RWPE2 (cell line): Measurements from ENCODE around the gene CREB3L2.

Experiments used
- ATAC-seq: fragments of 200-7000 bp; cut with Tn5 transposase; 3 replicates; pipeline ENCODE4 v1.9.1; 2021; ENCODE audit warnings: low read depth
- DNase-seq: peaks from one replicate; pipeline ENCODE4 v3.0.0-alpha.2; 2020; ENCODE audit warnings: low spot score
- H3K27ac ChIP-seq: fragments of 450-650 bp; 2 replicates; pipeline ENCODE4 v1.5.1; 2017; ENCODE audit warnings: mild to moderate bottlenecking; ENCODE audit not compliant: poor library complexity, severe bottlenecking
- H3K27me3 ChIP-seq: fragments of 250-450 bp; sonication (Bioruptor Pico); 2 replicates; pipeline ENCODE4 v1.5.1; 2021; ENCODE audit warnings: mild to moderate bottlenecking, moderate library complexity; ENCODE audit not compliant: insufficient read depth, poor library complexity, severe bottlenecking
- H3K36me3 ChIP-seq: fragments of 250-450 bp; sonication (Bioruptor Pico); 2 replicates; pipeline ENCODE4 v1.5.1; 2020; ENCODE audit warnings: low read depth, mild to moderate bottlenecking, moderate library complexity
- H3K4me1 ChIP-seq: fragments of 250-450 bp; sonication (Bioruptor Pico); 2 replicates; pipeline ENCODE4 v1.5.1; 2021; ENCODE audit warnings: mild to moderate bottlenecking, moderate library complexity; ENCODE audit not compliant: insufficient read depth, poor library complexity, severe bottlenecking
- H3K4me3 ChIP-seq: fragments of 250-450 bp; sonication (Bioruptor Pico); 2 replicates; pipeline ENCODE4 v1.5.1; 2021; ENCODE audit warnings: mild to moderate bottlenecking, moderate library complexity; ENCODE audit not compliant: severe bottlenecking
- H3K9me3 ChIP-seq: fragments of 250-450 bp; sonication (Bioruptor Pico); 2 replicates; pipeline ENCODE4 v1.5.1; 2021; ENCODE audit warnings: mild to moderate bottlenecking, moderate library complexity; ENCODE audit not compliant: severe bottlenecking
- TF ChIP-seq, protein P1 (sequence below): fragments of 450-650 bp; IDR thresholded peaks from one replicate; pipeline ENCODE4 v1.5.1; 2017; ENCODE audit warnings: mild to moderate bottlenecking, moderate library complexity; ENCODE audit not compliant: poor library complexity, severe bottlenecking

Gene CREB3L2

GRCh38 chr7:138024343-138024691 lies 22.4 kb upstream of the CREB3L2 start:
- Histone ChIP-seq H3K36me3 (no peaks in the 10 kb centered on the region), H3K27ac (no peak overlapping the region), H3K27me3 (no peaks in the 10 kb centered on the region), H3K9me3 (no peaks in the 10 kb centered on the region), H3K4me3 (no peak overlapping the region), H3K4me1 (no peaks in the 10 kb centered on the region)
- ATAC-seq (no peak), DNase-seq (no peak)
- TF ChIP-seq, protein P1, sequence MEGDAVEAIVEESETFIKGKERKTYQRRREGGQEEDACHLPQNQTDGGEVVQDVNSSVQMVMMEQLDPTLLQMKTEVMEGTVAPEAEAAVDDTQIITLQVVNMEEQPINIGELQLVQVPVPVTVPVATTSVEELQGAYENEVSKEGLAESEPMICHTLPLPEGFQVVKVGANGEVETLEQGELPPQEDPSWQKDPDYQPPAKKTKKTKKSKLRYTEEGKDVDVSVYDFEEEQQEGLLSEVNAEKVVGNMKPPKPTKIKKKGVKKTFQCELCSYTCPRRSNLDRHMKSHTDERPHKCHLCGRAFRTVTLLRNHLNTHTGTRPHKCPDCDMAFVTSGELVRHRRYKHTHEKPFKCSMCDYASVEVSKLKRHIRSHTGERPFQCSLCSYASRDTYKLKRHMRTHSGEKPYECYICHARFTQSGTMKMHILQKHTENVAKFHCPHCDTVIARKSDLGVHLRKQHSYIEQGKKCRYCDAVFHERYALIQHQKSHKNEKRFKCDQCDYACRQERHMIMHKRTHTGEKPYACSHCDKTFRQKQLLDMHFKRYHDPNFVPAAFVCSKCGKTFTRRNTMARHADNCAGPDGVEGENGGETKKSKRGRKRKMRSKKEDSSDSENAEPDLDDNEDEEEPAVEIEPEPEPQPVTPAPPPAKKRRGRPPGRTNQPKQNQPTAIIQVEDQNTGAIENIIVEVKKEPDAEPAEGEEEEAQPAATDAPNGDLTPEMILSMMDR: no peak

DNA sequence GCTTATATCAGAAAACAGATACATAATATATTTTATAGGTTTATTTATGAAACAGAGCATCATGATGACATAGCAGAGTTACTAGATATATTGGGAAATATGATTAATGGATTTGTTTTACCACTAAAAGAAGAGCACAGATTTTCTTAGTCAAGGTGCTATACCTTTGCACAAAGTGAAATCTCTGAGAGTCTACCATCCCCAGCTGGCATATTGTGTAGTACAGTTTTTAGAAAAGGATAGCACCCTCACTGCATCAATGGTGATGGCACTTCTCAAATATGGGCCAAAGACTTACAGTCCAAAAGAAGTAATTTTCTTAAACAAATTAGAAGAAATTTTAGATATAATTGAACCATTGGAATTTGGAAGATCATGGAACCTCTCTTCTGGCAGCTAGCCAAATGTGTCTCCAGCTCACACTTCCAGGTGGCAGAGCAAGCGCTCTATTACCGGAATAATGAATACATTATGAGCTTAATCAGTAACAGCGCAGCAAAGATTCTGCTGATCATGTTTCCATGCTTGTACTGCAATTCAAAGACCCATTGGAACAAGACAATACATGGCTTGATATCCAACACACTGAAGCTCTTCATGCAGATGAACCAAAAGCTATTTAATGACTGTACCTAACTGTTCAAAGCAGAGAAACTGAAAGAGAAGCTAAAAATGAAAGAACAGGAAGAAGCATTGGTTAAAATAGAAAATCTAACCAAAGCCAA lies 21.9 kb upstream of the CREB3L2 start:
- no peak for ATAC-seq
- Histone ChIP-seq H3K9me3 (no peaks in the 10 kb centered on the region), H3K36me3 (no peaks in the 10 kb centered on the region), H3K27ac (no peak overlapping the region), H3K4me3 (no peak overlapping the region), H3K27me3 (no peaks in the 10 kb centered on the region), H3K4me1 (no peaks in the 10 kb centered on the region)
- TF ChIP-seq, protein P1: no peak
- no peak for DNase-seq

GRCh38 chr7:138021889-138022288 lies 20.0 kb upstream of the CREB3L2 start:
- no peak overlapping the region for H3K27ac ChIP-seq
- no peak for ATAC-seq
- DNase-seq: no peak

DNA sequence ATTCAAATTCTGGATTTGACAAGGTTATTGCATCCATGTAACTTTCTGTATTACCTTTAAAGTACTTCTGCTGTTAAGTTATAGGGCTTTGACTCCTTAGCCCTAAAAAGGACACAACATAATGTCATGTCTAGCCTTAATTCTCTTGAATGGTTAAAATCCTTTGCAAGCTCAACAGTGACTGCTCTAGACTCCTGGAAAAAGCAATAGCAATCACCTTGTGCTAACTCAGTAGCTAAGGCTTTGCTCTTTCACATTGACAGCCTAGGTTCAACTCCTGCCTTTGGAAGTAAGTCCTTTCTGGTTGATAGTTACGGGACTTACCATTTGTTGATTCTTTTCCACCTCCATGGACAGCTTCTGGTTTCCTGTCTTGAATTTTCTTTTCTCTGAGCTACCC lies 16.1 kb upstream of the CREB3L2 start:
- Histone ChIP-seq H3K27ac (no peak overlapping the region), H3K9me3 (no peaks in the 10 kb centered on the region), H3K4me3 (no peak overlapping the region), H3K27me3 (no peaks in the 10 kb centered on the region), H3K36me3 (no peaks in the 10 kb centered on the region), H3K4me1 (no peaks in the 10 kb centered on the region)
- no peak for DNase-seq
- no peak for ATAC-seq
- TF ChIP-seq, protein P1: no peak

More at GRCh38 chr7:138021889-138022288, 20.0 kb upstream of the CREB3L2 start:
- TF ChIP-seq, protein P1: no peak
- Histone ChIP-seq H3K4me1 (no peaks in the 10 kb centered on the region), H3K9me3 (no peaks in the 10 kb centered on the region), H3K4me3 (no peak overlapping the region), H3K27me3 (no peaks in the 10 kb centered on the region), H3K36me3 (no peaks in the 10 kb centered on the region)

DNA sequence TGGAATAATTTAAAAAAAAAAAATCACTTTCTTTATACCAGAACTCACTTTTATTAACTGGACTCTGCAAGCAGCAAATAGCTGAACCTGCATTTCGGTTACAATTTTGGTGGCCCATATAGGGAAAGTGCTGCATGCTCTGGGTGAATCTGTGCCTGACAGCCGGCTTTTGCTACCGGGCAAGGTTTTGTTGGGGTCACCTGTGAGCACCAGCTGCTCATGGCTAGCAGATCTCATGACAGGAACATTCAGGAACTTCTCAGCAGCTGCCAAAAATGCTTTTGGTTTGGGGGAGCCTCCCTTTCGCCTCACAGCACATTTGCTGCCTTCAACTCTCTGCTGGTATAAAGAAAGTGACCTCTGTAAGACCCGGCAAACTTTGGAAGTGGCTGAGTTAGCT lies 13.2 kb upstream of the CREB3L2 start:
- no peak overlapping the region for H3K27ac ChIP-seq
- H3K27me3 ChIP-seq: no peaks in the 10 kb centered on the region
- TF ChIP-seq, protein P1: no peak
- no peak overlapping the region for H3K4me3 ChIP-seq
- no peak for ATAC-seq
- H3K4me1 ChIP-seq: no peaks in the 10 kb centered on the region
- no peak for DNase-seq
- H3K36me3 ChIP-seq: no peaks in the 10 kb centered on the region
- H3K9me3 ChIP-seq: no peaks in the 10 kb centered on the region
